MCF 10A (cell line): ENCODE results near the gene PRKCZ. TPM values are rescaled to one million over a fixed set of nuclear protein-coding genes. Genes with fewer than 3 reads are reported as not detected.

Experiments
- BruUV-seq: library from RNA; stranded (reverse); fragments of 400-500 nt; replicated peaks from 2 replicates; lab custom pipeline; 2021; lab: Mats Ljungman, UMichigan
- CTCF ChIA-PET: fragments of 300-600 bp; sonication (Branson Sonifier 250); formaldehyde crosslinking; extraction: SDS; loops from one replicate; lab custom pipeline; 2021; ENCODE audit warnings: antibody characterized with exemption, inconsistent platforms; lab: Yijun Ruan, JAX
- POLR2A ChIA-PET: fragments of 300-600, 350-650 bp; sonication (Branson Sonifier 250); formaldehyde crosslinking; extraction: SDS; loops from one replicate; lab custom pipeline; 2020; ENCODE audit warnings: antibody characterized with exemption, inconsistent platforms; lab: Yijun Ruan, JAX
- DNase-seq: peaks from one replicate; pipeline ENCODE4 v3.0.0-alpha.2; 2018; ENCODE audit not compliant: unreplicated experiment
- H3K27ac Mint-ChIP-seq: one replicate; pipeline ENCODE4 v1.8.0; 2022; ENCODE audit warnings: mild to moderate bottlenecking, low read depth, mixed read lengths; ENCODE audit not compliant: unreplicated experiment
- H3K27me3 Mint-ChIP-seq: one replicate; pipeline ENCODE4 v1.8.0; 2022; ENCODE audit warnings: mixed read lengths; ENCODE audit not compliant: insufficient read depth, unreplicated experiment
- H3K36me3 Mint-ChIP-seq: one replicate; pipeline ENCODE4 v1.8.0; 2022; ENCODE audit warnings: mild to moderate bottlenecking, moderate library complexity, mixed read lengths; ENCODE audit not compliant: insufficient read depth, unreplicated experiment
- H3K4me1 Mint-ChIP-seq: one replicate; pipeline ENCODE4 v1.8.0; 2022; ENCODE audit warnings: mixed read lengths; ENCODE audit not compliant: insufficient read depth, unreplicated experiment
- H3K4me3 Mint-ChIP-seq: one replicate; pipeline ENCODE4 v1.8.0; 2022; ENCODE audit warnings: mild to moderate bottlenecking, moderate library complexity, mixed read lengths; ENCODE audit not compliant: unreplicated experiment
- H3K9me3 Mint-ChIP-seq: one replicate; pipeline ENCODE4 v1.8.0; 2022; ENCODE audit warnings: mixed read lengths; ENCODE audit not compliant: unreplicated experiment
- CTCF ChIP-seq: fragments of 200-600 bp; IDR thresholded peaks from one replicate; pipeline ENCODE4 v1.8.0; 2022; ENCODE audit warnings: antibody characterized with exemption, mild to moderate bottlenecking; ENCODE audit not compliant: unreplicated experiment
- intact Hi-C: fragments of 100-400 bp; cut with micrococcal nuclease; formaldehyde crosslinking; loops from 2 replicates; pipeline ENCODE4 v1.14.1; 2022
- total RNA-seq: library from RNA; stranded (reverse); gene quantifications from 2 replicates; pipeline ENCODE4 v1.2.3, GENCODE V29; 2022

PRKCZ gene
- total RNA-seq, 1 experiment from 2014 or later = 24.9 TPM

- Mint-ChIP-seq H3K4me1 (no peaks in the 10 kb centered on the region), H3K27me3 (no peaks in the 10 kb centered on the region), H3K4me3 (no peak overlapping the region), H3K27ac (no peak overlapping the region), H3K36me3 (peaks cover 12% of the 10 kb centered on the region), H3K9me3 (peaks cover 8% of the 10 kb centered on the region)
- BruUV-seq = no TSS peak
- DNase-seq = no peak
- ChIA-PET CTCF (no interaction called here), POLR2A (no interaction called here)
- intact Hi-C loops = no loop called here
- TF ChIP-seq CTCF = no peak
These were observed 45.9 kb downstream of the PRKCZ start for GRCh38 chr1:2095981-2096736.

- Mint-ChIP-seq H3K4me3 (no peak overlapping the region), H3K27ac (no peak overlapping the region), H3K9me3 (peaks cover 8% of the 10 kb centered on the region), H3K4me1 (no peaks in the 10 kb centered on the region), H3K36me3 (peaks cover 12% of the 10 kb centered on the region), H3K27me3 (no peaks in the 10 kb centered on the region)
- POLR2A ChIA-PET = no interaction called here
- intact Hi-C loops = no loop called here
- TF ChIP-seq CTCF = no peak
- CTCF ChIA-PET = no interaction called here
- no TSS peak for BruUV-seq
- no peak for DNase-seq
These were observed 47.4 kb downstream of the PRKCZ start for GRCh38 chr1:2097386-2098300.

GRCh38 chr1:2098301-2098698 lies 48.1 kb downstream of the PRKCZ start:
- Mint-ChIP-seq H3K4me3 (no peak overlapping the region), H3K27me3 (no peaks in the 10 kb centered on the region), H3K9me3 (peaks cover 8% of the 10 kb centered on the region), H3K4me1 (no peaks in the 10 kb centered on the region), H3K27ac (no peak overlapping the region), H3K36me3 (peaks cover 12% of the 10 kb centered on the region)
- CTCF ChIA-PET = no interaction called here
- TF ChIP-seq CTCF = no peak
- POLR2A ChIA-PET = interaction anchor here (0.6 kb wide), 1 partner anchor 23 kb away, joined by 3 read pairs; no protein-coding TSS in a partner anchor
- no TSS peak for BruUV-seq
- DNase-seq = no peak
- intact Hi-C loops = no loop called here
